Loucy (cell line): ENCODE data around the gene NKAIN2.
"Not testable (repeated sequence)": the region's sequence is repeated elsewhere in the genome, so short reads cannot be mapped to it uniquely, and the experiment has no call there.

Source experiments
- H2AFZ ChIP-seq: fragments of 200-600 bp; sonication (generic); 2 replicates; pipeline ENCODE4 v1.6.0; 2016; ENCODE audit warnings: antibody characterized with exemption, mild to moderate bottlenecking, low read length, moderate library complexity
- H3F3A ChIP-seq: fragments of 200-600 bp; 2 replicates; pipeline ENCODE4 v1.6.0; 2016; ENCODE audit warnings: antibody characterized with exemption, low read depth, mild to moderate bottlenecking
- H3K27me3 ChIP-seq: fragments of 200-600 bp; sonication (generic); 2 replicates; pipeline ENCODE4 v1.6.1; 2014; ENCODE audit warnings: low read length, mild to moderate bottlenecking; ENCODE audit not compliant: insufficient read depth, poor library complexity, severe bottlenecking
- H3K36me3 ChIP-seq: fragments of 200-600 bp; sonication (generic); 2 replicates; pipeline ENCODE4 v1.6.1; 2016; ENCODE audit warnings: low read length; ENCODE audit not compliant: insufficient read depth
- H3K4me1 ChIP-seq: fragments of 200-600 bp; sonication (generic); 2 replicates; pipeline ENCODE4 v1.5.1; 2014; ENCODE audit warnings: low read length, mild to moderate bottlenecking; ENCODE audit not compliant: insufficient read depth, poor library complexity, severe bottlenecking
- H3K4me2 ChIP-seq: fragments of 200-600 bp; sonication (generic); 2 replicates; pipeline ENCODE4 v1.6.0; 2014; ENCODE audit warnings: antibody characterized with exemption, low read length, low read depth, mild to moderate bottlenecking; ENCODE audit not compliant: poor library complexity, severe bottlenecking
- H3K4me3 ChIP-seq: fragments of 200-600 bp; sonication (generic); 2 replicates; pipeline ENCODE4 v1.5.1; 2014; ENCODE audit warnings: low read length, mild to moderate bottlenecking, mixed read lengths; ENCODE audit not compliant: poor library complexity, severe bottlenecking
- H3K79me2 ChIP-seq: fragments of 200-600 bp; sonication (generic); 2 replicates; pipeline ENCODE4 v1.6.1; 2014; ENCODE audit warnings: low read length; ENCODE audit not compliant: insufficient read depth
- H3K9ac ChIP-seq: fragments of 200-600 bp; sonication (generic); 2 replicates; pipeline ENCODE4 v1.6.0; 2014; ENCODE audit warnings: mild to moderate bottlenecking, low read depth, low read length, moderate library complexity; ENCODE audit not compliant: poor library complexity, severe bottlenecking
- H3K9me2 ChIP-seq: fragments of 200-600 bp; sonication (generic); replicated peaks from 2 replicates; pipeline ENCODE4 v1.6.1; 2016; ENCODE audit warnings: low read depth, low read length, mixed read lengths
- H3K9me3 ChIP-seq: fragments of 200-600 bp; sonication (generic); 2 replicates; pipeline ENCODE4 v1.6.1; 2014; ENCODE audit warnings: mild to moderate bottlenecking, antibody characterized with exemption, low read length, low read depth; ENCODE audit not compliant: insufficient read depth
- H4K20me1 ChIP-seq: fragments of 200-600 bp; sonication (generic); 2 replicates; pipeline ENCODE4 v1.6.0; 2014; ENCODE audit warnings: antibody characterized with exemption, low read length, mild to moderate bottlenecking; ENCODE audit not compliant: insufficient read depth, poor library complexity, severe bottlenecking
- EZH2phosphoT487 ChIP-seq: fragments of 200-600 bp; IDR thresholded peaks from 2 replicates; pipeline ENCODE4 v1.6.1; 2018; ENCODE audit warnings: antibody characterized with exemption, mild to moderate bottlenecking, moderate library complexity, borderline replicate concordance
- TF ChIP-seq, protein P1 (sequence below): fragments of 200-600 bp; sonication (generic); conservative IDR thresholded peaks from 2 replicates; pipeline ENCODE4 v1.5.1; 2014; ENCODE audit warnings: mild to moderate bottlenecking, antibody characterized with exemption, low read length

Gene NKAIN2

DNA sequence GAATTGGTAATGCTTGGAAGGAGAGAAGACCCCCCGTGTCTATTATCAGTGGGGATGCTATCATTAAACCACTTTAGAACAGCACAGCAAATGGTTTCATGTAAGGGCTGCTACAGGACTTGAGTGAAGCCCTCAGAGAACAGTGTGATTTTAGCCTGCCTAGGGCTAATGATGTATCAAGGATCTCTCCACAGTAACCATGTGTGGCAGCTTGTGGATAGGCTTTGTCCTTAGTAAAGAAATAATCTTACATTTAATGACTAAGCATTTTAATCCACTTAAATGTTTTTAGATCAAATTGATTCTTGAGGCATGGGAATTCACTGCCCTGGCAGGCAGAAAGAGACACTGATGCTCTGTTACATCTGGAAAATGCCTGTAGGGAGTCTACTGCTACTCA is 495.1 kb downstream of the NKAIN2 start:
- no peaks in the 10 kb centered on the region for H3K36me3 ChIP-seq
- H3K27me3 ChIP-seq: no peaks in the 10 kb centered on the region
- H3K9ac ChIP-seq: no peak overlapping the region
- H2AFZ ChIP-seq: no peak overlapping the region
- no peaks in the 10 kb centered on the region for H4K20me1 ChIP-seq
- H3F3A ChIP-seq: no peaks in the 10 kb centered on the region
- H3K4me2 ChIP-seq: no peak overlapping the region
- no peaks in the 10 kb centered on the region for H3K79me2 ChIP-seq
- H3K9me3 ChIP-seq: no peaks in the 10 kb centered on the region
- no peaks in the 10 kb centered on the region for H3K4me1 ChIP-seq
- no peaks in the 10 kb centered on the region for H3K9me2 ChIP-seq
- TF ChIP-seq, protein P1, sequence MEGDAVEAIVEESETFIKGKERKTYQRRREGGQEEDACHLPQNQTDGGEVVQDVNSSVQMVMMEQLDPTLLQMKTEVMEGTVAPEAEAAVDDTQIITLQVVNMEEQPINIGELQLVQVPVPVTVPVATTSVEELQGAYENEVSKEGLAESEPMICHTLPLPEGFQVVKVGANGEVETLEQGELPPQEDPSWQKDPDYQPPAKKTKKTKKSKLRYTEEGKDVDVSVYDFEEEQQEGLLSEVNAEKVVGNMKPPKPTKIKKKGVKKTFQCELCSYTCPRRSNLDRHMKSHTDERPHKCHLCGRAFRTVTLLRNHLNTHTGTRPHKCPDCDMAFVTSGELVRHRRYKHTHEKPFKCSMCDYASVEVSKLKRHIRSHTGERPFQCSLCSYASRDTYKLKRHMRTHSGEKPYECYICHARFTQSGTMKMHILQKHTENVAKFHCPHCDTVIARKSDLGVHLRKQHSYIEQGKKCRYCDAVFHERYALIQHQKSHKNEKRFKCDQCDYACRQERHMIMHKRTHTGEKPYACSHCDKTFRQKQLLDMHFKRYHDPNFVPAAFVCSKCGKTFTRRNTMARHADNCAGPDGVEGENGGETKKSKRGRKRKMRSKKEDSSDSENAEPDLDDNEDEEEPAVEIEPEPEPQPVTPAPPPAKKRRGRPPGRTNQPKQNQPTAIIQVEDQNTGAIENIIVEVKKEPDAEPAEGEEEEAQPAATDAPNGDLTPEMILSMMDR: no peak
- TF ChIP-seq EZH2phosphoT487: no peak
- no peak overlapping the region for H3K4me3 ChIP-seq

GRCh38 chr6:124300907-124301306 is 497.2 kb downstream of the NKAIN2 start:
- not testable (repeated sequence) for H3K9me3 ChIP-seq, H4K20me1 ChIP-seq, H2AFZ ChIP-seq, H3F3A ChIP-seq, H3K9ac ChIP-seq, H3K9me2 ChIP-seq, H3K36me3 ChIP-seq, H3K4me1 ChIP-seq, H3K4me3 ChIP-seq, H3K79me2 ChIP-seq, H3K27me3 ChIP-seq, H3K4me2 ChIP-seq

- no peaks in the 10 kb centered on the region for H3K79me2 ChIP-seq
- H3F3A ChIP-seq: no peaks in the 10 kb centered on the region
- no peak for TF ChIP-seq EZH2phosphoT487
- TF ChIP-seq, protein P1: no peak
- H3K9me3 ChIP-seq: no peaks in the 10 kb centered on the region
- H3K27me3 ChIP-seq: no peaks in the 10 kb centered on the region
- no peaks in the 10 kb centered on the region for H3K9me2 ChIP-seq
- no peak overlapping the region for H3K4me2 ChIP-seq
- no peaks in the 10 kb centered on the region for H3K36me3 ChIP-seq
- H2AFZ ChIP-seq: no peak overlapping the region
- H3K4me1 ChIP-seq: no peaks in the 10 kb centered on the region
- no peak overlapping the region for H3K4me3 ChIP-seq
- no peaks in the 10 kb centered on the region for H4K20me1 ChIP-seq
- H3K9ac ChIP-seq: no peak overlapping the region
These were observed 500.3 kb downstream of the NKAIN2 start for GRCh38 chr6:124303971-124304370.

- H3K27me3 ChIP-seq: no peaks in the 10 kb centered on the region
- H3K79me2 ChIP-seq: no peaks in the 10 kb centered on the region
- H3K9ac ChIP-seq: no peak overlapping the region
- TF ChIP-seq EZH2phosphoT487: no peak
- TF ChIP-seq, protein P1: no peak
- H3F3A ChIP-seq: no peaks in the 10 kb centered on the region
- no peaks in the 10 kb centered on the region for H3K9me2 ChIP-seq
- no peaks in the 10 kb centered on the region for H3K4me1 ChIP-seq
- no peak overlapping the region for H3K4me3 ChIP-seq
- no peak overlapping the region for H3K4me2 ChIP-seq
- no peaks in the 10 kb centered on the region for H3K9me3 ChIP-seq
- no peak overlapping the region; the same call in 1 of the 2 replicates for H2AFZ ChIP-seq
- H3K36me3 ChIP-seq: no peaks in the 10 kb centered on the region
- no peaks in the 10 kb centered on the region for H4K20me1 ChIP-seq
These were observed 506.5 kb downstream of the NKAIN2 start for GRCh38 chr6:124310139-124310538.
